ENCODE results near the gene NSD1.

- TF ChIP-seq CTCF (IDR thresholded peaks at IDR 0.05) (no peak), POLR2A (IDR thresholded peaks at IDR 0.05) (no peak)
Measured at GRCh38 chr5:177231479-177232250, 98.1 kb downstream of the NSD1 start.

Data from thyroid gland (tissue), 4 donors.